RWPE2 (cell line): ENCODE data around the gene PEX6.

Source experiments
- ATAC-seq: fragments of 200-7000 bp; cut with Tn5 transposase; 3 replicates; pipeline ENCODE4 v1.9.1; 2021; ENCODE audit warnings: low read depth
- DNase-seq: peaks from one replicate; pipeline ENCODE4 v3.0.0-alpha.2; 2020; ENCODE audit warnings: low spot score
- H3K27ac ChIP-seq: fragments of 450-650 bp; 2 replicates; pipeline ENCODE4 v1.5.1; 2017; ENCODE audit warnings: mild to moderate bottlenecking; ENCODE audit not compliant: poor library complexity, severe bottlenecking
- H3K27me3 ChIP-seq: fragments of 250-450 bp; sonication (Bioruptor Pico); 2 replicates; pipeline ENCODE4 v1.5.1; 2021; ENCODE audit warnings: mild to moderate bottlenecking, moderate library complexity; ENCODE audit not compliant: insufficient read depth, poor library complexity, severe bottlenecking
- H3K36me3 ChIP-seq: fragments of 250-450 bp; sonication (Bioruptor Pico); 2 replicates; pipeline ENCODE4 v1.5.1; 2020; ENCODE audit warnings: low read depth, mild to moderate bottlenecking, moderate library complexity
- H3K4me1 ChIP-seq: fragments of 250-450 bp; sonication (Bioruptor Pico); 2 replicates; pipeline ENCODE4 v1.5.1; 2021; ENCODE audit warnings: mild to moderate bottlenecking, moderate library complexity; ENCODE audit not compliant: insufficient read depth, poor library complexity, severe bottlenecking
- H3K4me3 ChIP-seq: fragments of 250-450 bp; sonication (Bioruptor Pico); 2 replicates; pipeline ENCODE4 v1.5.1; 2021; ENCODE audit warnings: mild to moderate bottlenecking, moderate library complexity; ENCODE audit not compliant: severe bottlenecking
- H3K9me3 ChIP-seq: fragments of 250-450 bp; sonication (Bioruptor Pico); 2 replicates; pipeline ENCODE4 v1.5.1; 2021; ENCODE audit warnings: mild to moderate bottlenecking, moderate library complexity; ENCODE audit not compliant: severe bottlenecking
- TF ChIP-seq, protein P1 (sequence below): fragments of 450-650 bp; IDR thresholded peaks from one replicate; pipeline ENCODE4 v1.5.1; 2017; ENCODE audit warnings: mild to moderate bottlenecking, moderate library complexity; ENCODE audit not compliant: poor library complexity, severe bottlenecking

The PEX6 gene

DNA sequence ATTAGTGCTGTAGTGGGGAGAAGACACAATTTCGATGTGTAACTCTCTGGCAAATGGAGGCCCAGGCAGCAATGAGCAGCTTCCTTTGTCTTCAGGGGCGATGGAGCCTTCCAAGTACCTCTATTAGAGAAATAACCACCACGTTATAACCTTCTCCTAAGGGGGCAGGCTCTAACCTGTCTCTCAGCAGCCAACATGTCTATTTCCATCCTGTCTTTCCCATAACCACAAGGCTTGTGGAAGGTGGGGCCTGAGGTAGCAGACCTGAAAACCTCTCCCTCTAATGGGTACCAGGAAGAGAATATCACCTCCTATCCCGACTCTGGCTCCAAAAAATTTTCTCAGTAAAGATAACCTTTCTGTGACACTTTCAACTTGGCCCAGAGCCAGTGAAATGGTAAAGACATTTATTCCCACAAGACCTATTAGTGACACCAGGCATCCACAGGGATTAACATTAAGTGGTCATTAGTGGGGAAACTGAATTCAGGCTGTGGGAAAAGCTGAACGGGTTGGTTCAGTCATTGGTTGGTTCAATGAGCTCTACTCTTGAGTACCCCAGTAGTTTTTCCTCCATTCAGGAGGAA, 4.0 kb downstream of the PEX6 start:
- no peak overlapping the region for H3K27ac ChIP-seq
- peaks cover 7% of the 10 kb centered on the region for H3K4me1 ChIP-seq
- no peak for ATAC-seq
- DNase-seq: no peak
- no peak overlapping the region for H3K4me3 ChIP-seq
- H3K9me3 ChIP-seq: no peaks in the 10 kb centered on the region
- no peaks in the 10 kb centered on the region; the same call in 1 of the 2 replicates for H3K36me3 ChIP-seq
- TF ChIP-seq, protein P1, sequence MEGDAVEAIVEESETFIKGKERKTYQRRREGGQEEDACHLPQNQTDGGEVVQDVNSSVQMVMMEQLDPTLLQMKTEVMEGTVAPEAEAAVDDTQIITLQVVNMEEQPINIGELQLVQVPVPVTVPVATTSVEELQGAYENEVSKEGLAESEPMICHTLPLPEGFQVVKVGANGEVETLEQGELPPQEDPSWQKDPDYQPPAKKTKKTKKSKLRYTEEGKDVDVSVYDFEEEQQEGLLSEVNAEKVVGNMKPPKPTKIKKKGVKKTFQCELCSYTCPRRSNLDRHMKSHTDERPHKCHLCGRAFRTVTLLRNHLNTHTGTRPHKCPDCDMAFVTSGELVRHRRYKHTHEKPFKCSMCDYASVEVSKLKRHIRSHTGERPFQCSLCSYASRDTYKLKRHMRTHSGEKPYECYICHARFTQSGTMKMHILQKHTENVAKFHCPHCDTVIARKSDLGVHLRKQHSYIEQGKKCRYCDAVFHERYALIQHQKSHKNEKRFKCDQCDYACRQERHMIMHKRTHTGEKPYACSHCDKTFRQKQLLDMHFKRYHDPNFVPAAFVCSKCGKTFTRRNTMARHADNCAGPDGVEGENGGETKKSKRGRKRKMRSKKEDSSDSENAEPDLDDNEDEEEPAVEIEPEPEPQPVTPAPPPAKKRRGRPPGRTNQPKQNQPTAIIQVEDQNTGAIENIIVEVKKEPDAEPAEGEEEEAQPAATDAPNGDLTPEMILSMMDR: no peak
- H3K27me3 ChIP-seq: no peaks in the 10 kb centered on the region

DNA sequence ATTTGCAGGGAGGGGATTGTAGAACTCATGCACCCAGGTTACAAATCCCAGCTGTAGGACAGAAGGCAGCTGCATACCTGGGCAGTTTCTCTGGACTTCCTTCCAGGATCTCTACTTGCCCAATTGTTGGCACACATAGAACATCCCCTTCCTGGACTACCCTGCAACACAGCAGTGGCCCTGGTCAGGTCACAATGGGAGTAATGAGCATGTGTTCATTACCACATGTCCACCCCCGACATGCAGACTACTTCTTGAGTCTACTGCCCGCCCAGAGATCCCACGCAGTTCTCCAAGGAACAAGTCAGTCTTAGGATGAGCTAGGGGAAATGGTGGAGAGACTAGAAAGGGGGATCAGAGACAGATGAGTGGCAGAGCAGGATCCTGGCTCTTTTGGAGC, 5.1 kb downstream of the PEX6 start:
- Histone ChIP-seq H3K36me3 (no peaks in the 10 kb centered on the region; the same call in 1 of the 2 replicates), H3K4me3 (no peak overlapping the region), H3K27ac (no peak overlapping the region), H3K27me3 (no peaks in the 10 kb centered on the region), H3K4me1 (peaks cover 7% of the 10 kb centered on the region), H3K9me3 (no peaks in the 10 kb centered on the region)
- TF ChIP-seq, protein P1: no peak
- no peak for ATAC-seq
- DNase-seq: no peak

DNA sequence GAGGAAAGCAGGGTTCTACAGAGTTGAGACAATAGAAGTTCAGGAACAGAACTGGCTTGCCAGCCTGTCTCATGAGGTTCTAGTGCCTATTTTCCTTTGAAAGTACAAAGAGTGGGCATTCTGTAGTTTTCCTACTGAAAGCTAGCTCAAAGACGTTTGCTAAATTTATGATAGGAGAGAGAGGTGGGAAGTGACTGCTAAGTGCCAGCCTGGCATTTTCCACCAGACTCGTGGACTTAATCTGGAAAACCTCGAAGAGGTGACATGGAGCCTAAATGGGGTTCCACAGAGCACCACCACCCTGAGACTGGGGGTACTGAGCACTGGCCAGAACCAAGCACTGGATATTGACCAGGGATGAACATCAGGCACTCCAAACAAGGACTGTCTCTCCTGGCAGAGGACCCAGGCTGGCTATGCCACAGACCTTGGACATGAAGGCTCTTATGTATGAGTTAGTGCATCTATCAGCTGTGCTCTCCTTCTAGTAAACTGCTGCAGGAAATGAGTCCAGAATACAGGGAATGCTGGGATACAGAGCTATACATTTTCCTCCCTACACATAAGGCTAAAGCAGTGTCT, 7.1 kb downstream of the PEX6 start:
- Histone ChIP-seq H3K4me3 (no peak overlapping the region), H3K27me3 (no peaks in the 10 kb centered on the region), H3K9me3 (no peaks in the 10 kb centered on the region), H3K4me1 (peaks cover 5% of the 10 kb centered on the region), H3K27ac (no peak overlapping the region), H3K36me3 (no peaks in the 10 kb centered on the region)
- TF ChIP-seq, protein P1: no peak
- ATAC-seq (no peak), DNase-seq (no peak)

DNA sequence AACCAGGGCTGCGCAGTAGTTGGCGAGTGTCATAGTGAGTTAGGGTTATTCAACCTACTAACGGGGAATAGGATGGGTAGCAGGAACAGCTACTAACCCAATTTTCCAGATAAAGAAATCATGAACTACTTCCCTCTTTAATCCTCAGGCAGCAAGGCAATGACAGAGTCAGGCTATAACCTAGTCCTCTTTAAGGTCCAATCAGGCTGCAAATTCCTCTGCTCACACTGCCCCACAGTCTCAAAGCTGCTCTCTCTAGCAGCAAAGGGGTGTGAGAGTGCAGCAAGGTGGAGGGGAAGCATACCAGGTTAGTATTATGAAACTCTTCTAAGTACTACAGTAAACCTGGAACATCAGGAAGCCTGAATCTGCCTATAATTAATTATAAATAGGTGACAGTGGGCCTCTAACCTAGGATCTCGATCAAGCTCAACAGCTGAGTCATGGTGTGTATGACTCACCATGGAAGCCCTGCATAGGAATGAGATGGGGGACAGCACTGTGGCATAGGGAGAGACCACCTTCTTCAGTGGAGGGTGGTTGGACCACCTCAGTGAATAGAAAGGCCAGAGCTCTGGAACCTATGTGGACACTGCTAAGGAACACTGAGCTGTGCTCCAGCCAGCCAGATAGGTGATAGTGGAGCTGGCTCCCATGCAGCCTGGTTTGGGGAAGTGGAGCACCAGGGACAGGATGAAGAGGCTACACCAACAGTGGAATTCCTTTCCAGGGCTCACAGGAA, 7.9 kb downstream of the PEX6 start:
- no peaks in the 10 kb centered on the region for H3K36me3 ChIP-seq
- no peaks in the 10 kb centered on the region for H3K27me3 ChIP-seq
- no peak overlapping the region for H3K27ac ChIP-seq
- DNase-seq: no peak
- ATAC-seq: peak; percentile 55
- H3K9me3 ChIP-seq: no peaks in the 10 kb centered on the region
- TF ChIP-seq, protein P1: no peak
- no peak overlapping the region for H3K4me3 ChIP-seq
- peaks cover 5% of the 10 kb centered on the region for H3K4me1 ChIP-seq
